ENCODE measurements around the gene HMBS. TPM values are rescaled to one million over a fixed set of nuclear protein-coding genes. Genes with fewer than 3 reads are reported as not detected.
A peak's percentile ranks its signal among the peaks of the same experiment; 100 is the strongest.

Gene HMBS
- total and polyA plus RNA-seq, 8 donors: 4.8 to 18.9 (median 9.4) TPM

- 89 to 94% methylated on average over 5 of the region's 5 CpGs for WGBS, 2 donors
- no peak for ATAC-seq
Observed at GRCh38 chr11:119118227-119118626, 33.5 kb downstream of the HMBS start.

DNA sequence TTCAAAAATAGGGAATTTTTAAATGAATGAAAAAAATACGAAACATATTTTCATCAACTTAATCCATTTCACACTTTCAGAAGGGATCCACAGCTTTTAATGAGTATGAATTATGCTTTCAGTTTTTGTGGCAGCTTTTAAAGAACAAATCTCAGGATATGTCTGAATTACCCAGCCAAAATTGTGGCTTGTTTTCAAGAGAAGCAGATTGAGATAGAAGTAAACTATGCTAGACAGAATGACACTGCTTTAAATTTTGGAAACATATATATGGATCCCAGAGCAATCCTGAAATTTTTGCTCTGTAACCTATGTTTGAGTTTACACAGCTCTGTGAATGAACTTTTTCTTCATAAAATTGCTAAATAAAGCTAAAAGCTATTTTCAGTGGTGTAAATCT, 34.3 kb downstream of the HMBS start:
- ATAC-seq (no peak), FAIRE-seq (no peak), DNase-seq (no peak)
- Histone ChIP-seq H3K4me1 (peaks cover 0 to 9% (median 6%) of the 10 kb centered on the region in 3 donors), H3K36me3 (peaks cover 0 to 3% (median 0%) of the 10 kb centered on the region in 3 donors), H3K27me3 (no peaks in the 10 kb centered on the region), H3K27ac (no peak overlapping the region), H3K4me3 (no peak overlapping the region), H3K9me3 (no peaks in the 10 kb centered on the region)
- 90 to 92% methylated on average over 1 of the region's 1 CpG for WGBS, 2 donors
- intact Hi-C loops (cut with DNase I): no loop called here
- no peak for TF ChIP-seq CTCF (IDR thresholded peaks at IDR 0.05)

More at GRCh38 chr11:119118227-119118626, 33.5 kb downstream of the HMBS start:
- intact Hi-C loops (cut with DNase I): no loop called here
- DNase-seq: no peak
- Histone ChIP-seq H3K4me1 (peaks cover 0 to 9% (median 6%) of the 10 kb centered on the region in 3 donors), H3K9me3 (no peaks in the 10 kb centered on the region), H3K27me3 (no peaks in the 10 kb centered on the region), H3K27ac (no peak overlapping the region), H3K36me3 (peaks cover 0 to 7% (median 0%) of the 10 kb centered on the region in 3 donors), H3K4me3 (no peak overlapping the region)
- TF ChIP-seq CTCF (IDR thresholded peaks at IDR 0.05): no peak
- FAIRE-seq: no peak

- Histone ChIP-seq H3K9me3 (no peaks in the 10 kb centered on the region), H3K4me1 (peaks cover 6 to 10% (median 7%) of the 10 kb centered on the region in 3 donors), H3K36me3 (no peaks in the 10 kb centered on the region), H3K27ac (peak overlapping the region in 3 of 4 donors; percentile 39 to 64 (median 61)), H3K4me3 (peak overlapping the region; percentile 26 to 81 (median 56)), H3K27me3 (no peaks in the 10 kb centered on the region)
- FAIRE-seq: no peak
- WGBS, 2 donors: 8 to 11% methylated on average over 5 of the region's 5 CpGs
- ATAC-seq: peak in 1 of 4 donors; percentile 2
- intact Hi-C loops (cut with DNase I): no loop called here
- no peak for TF ChIP-seq CTCF (IDR thresholded peaks at IDR 0.05)
- DNase-seq: no peak
Observed at GRCh38 chr11:119120639-119121007, 35.9 kb downstream of the HMBS start.

GRCh38 chr11:119121008-119121810, 36.5 kb downstream of the HMBS start, which contains the start of gene HINFP:
HINFP (plus strand) TSS chr11:119121580; CDS start chr11:119126945, 5,365 bp downstream.
- Histone ChIP-seq H3K36me3 (no peaks in the 10 kb centered on the region), H3K27me3 (no peaks in the 10 kb centered on the region), H3K27ac (peak within 1 kb of the TSS; percentile 39 to 64 (median 55)), H3K4me3 (peak within 1 kb of the TSS; percentile 72 to 93 (median 79)), H3K4me1 (peaks cover 6 to 15% (median 12%) of the 10 kb centered on the region in 3 donors), H3K9me3 (no peaks in the 10 kb centered on the region)
- ATAC-seq (peak; percentile 97 to 100 (median 99)), FAIRE-seq (peak; percentile 73), DNase-seq (peak; percentile 98 to 100 (median 100))
- TF ChIP-seq CTCF (IDR thresholded peaks at IDR 0.05): no peak
- 0 to 1% methylated on average over 54 of the region's 54 CpGs for WGBS, 2 donors
- intact Hi-C loops (cut with DNase I): no loop called here

GRCh38 chr11:119121811-119122124, 37.1 kb downstream of the HMBS start:
- 0% methylated on average over 20 of the region's 20 CpGs for WGBS, 2 donors
- Histone ChIP-seq H3K9me3 (no peaks in the 10 kb centered on the region), H3K27ac (peak overlapping the region in 3 of 4 donors; percentile 49 to 57 (median 50)), H3K4me3 (peak overlapping the region; percentile 72 to 93 (median 79)), H3K36me3 (no peaks in the 10 kb centered on the region), H3K27me3 (no peaks in the 10 kb centered on the region), H3K4me1 (peaks cover 6 to 18% (median 18%) of the 10 kb centered on the region in 3 donors)
- no peak for TF ChIP-seq CTCF (IDR thresholded peaks at IDR 0.05)
- no peak for ATAC-seq
- no peak for FAIRE-seq
- intact Hi-C loops (cut with DNase I): no loop called here
- DNase-seq: no peak

All from pancreas (tissue), 10 donors.